HG02970 (cell line): ENCODE results near the gene GLIS1.

ENCODE experiments used
- ATAC-seq: cut with Tn5 transposase; IDR thresholded peaks from one replicate; pipeline ENCODE4 v1.9.1; 2021; ENCODE audit warnings: mild to moderate bottlenecking, moderate library complexity, moderate number of reproducible peaks; ENCODE audit not compliant: unreplicated experiment, low FRiP score

Gene GLIS1

DNA sequence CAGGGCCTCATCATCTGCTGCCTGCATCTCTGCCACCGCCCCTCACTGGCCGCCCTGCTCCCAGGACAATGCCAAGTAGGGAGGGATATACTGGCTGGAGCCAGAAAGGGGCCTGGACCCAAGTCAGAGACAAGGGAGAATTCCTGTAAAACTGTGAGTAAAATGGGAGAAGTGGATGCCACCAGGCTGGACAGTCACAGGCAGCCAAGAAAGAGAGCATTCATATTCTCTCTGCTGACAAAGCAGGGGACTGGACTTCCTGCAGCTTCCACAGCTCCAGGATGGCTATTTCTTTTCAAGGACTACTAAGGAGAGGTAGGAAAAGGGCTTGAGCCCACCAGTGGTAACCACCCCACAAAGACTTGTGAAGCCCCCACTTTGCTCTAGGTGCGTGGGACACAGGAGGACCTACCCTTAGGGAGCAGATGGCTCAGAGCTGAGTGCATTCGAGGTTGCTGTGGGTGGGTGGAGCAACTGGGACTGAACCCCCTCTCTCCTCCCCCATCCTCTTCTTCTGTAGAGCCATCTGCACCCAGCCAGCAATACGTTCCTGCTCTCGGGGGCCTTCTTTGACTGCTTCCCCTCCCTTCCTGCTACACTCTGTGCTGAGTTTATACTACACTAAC, 57.5 kb downstream of the GLIS1 start:
- no peak for ATAC-seq

DNA sequence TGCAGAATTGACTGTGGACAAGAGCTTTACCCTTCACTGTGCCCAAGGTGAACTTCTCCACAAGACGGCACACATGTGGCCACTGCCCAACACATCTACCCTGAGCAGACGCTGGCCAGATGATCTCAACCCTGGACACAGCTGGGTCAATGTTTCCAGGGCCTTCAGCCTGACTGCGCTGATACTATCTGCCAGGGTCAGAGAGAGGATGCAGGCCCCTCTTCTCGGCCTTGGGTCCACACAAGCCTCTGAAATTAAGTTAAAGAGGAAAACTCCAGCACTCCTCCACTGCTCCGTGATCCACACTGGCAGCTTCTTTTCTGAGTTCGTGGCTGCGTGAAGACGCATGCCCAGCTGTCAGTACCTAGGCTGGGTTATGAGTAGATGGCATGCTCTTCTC, 58.1 kb downstream of the GLIS1 start:
- ATAC-seq, result no peak

DNA sequence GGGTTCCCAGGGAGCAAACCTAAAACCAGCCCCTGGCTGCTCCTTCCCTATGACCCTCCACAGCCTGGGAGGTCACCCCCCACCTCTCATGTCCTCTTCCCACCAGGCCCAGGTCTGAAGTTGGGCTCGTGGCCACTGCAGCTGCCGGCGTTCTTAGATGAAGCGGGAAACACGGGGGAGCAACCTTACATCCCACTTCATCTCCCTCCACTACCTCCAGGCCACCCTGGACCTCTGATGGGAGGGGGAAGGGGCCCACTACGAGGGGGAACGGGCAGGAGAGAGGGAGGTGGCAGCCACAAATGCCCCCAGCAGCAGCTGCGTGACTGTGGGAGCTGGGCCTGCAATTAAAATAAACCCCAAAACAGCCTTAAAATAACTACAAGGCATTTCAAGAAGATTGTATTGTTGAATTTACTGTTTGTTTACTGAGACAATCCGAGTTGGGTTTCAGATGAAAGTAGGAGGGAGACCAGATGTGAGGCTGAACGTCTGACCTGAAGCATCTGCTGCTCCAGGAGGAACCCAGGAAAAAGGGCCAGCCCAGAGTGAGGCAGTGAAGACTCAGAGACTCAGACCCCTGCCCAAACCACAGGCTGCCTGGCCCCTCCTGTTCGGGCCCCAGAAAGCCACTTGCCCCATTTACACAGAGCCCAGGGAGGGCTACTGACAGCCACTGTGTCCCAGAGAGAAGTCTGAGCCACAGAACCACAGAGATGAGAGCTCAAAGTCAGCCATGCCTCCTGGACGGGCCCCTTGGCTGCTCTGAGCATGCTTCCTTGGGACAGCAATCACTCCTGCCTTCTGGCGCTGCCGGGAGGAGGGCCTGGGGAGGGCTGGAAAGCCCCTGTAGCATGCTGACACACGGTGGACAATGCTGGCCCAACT, 59.8 kb downstream of the GLIS1 start:
- no peak for ATAC-seq

DNA sequence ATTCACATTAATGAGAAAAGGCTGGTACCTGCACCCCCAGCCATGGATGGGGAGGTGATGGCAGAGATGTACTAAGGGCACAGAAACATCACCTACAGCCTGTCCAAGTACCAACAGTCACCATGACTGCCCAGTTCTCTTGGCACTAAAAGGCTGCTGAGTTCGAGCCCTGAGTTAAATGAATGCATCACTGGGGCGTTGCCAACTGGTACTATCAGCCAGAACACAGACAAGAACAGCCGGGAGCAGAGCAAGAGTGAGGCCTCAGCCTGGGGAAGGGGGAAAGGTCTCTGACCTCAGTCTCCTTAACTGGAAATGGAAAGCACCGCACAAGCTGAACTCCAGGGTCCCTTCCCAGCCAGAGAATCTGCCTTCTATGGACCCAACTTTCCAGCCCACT, 60.5 kb downstream of the GLIS1 start:
- ATAC-seq, result no peak

DNA sequence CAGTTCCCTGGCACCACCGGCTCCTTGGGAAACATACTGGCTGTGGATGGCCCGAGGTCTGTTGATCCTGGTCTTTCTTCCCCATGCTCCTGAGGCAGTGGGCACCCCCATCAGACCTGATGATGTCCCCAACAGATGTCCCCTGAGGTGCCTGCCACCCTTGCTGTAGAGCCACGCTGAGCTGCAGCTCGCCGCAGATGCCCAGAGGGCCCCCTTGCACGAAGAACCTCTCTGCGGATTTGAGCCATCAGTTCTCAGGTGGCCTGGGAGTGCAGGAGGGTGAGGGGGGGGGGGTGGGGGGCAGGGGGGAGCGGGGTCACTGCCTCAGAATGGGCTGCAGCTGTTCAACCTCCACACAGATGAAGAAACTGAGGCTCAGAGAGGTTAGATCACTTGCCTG, 60.9 kb downstream of the GLIS1 start:
- ATAC-seq, result no peak

DNA sequence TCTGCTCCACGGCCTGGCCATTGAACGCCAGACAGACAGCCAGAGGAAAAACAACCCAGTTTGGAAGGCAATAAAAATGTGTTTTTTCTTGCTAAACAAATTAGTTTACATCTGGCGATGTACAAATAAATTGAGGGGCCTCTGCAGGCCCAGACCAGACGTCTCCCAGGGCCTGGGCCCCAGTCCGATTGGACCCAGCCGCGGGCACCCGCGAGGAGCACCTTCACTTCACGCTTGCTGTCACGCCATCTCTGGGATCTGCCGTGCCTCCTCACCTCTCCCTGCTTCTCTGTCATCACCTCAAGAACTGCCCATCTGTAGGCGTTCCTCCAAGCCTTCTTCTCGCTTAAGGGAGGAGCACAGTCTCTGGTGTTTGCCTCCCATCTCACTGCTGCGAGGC, 61.5 kb downstream of the GLIS1 start:
- no peak for ATAC-seq

DNA sequence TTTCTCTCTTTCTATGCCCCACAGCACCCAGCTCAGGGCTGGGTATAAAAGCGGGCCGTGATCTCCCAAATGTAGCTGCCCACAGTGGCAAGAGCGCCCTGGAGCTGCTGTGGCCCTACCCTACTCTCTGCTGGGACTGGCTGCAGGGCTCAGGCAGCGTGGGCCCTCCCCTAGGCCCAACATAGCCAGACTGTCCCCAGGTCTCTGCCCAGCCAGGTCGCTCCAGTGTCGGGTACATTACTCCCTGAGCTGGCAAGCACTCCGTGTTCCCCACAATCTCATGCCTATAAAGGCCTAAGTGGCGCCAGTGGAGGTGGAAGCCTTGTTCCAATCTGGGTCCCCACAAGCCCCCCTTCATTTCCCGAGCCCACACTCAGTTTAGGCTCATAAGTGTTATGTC, 66.2 kb downstream of the GLIS1 start:
- no peak for ATAC-seq

DNA sequence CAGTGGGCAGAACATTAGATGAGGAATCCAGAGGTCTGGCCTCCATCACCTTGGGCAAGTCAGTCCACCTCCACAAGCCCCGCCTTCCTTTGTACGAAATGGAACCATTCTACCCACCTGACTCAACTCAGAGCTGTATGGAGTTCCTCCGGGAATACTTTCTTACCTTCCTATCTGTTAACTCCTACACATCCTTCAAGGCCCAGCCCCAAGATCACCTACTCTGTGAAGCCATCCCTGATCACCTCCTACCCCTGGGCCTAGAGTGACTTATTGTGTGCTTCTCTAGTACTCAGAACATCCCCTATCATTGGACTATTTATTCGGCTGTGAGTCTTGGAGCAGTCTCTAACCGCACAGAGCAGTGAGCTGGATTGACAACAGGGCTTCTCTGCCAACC, 66.7 kb downstream of the GLIS1 start:
- ATAC-seq, result no peak

DNA sequence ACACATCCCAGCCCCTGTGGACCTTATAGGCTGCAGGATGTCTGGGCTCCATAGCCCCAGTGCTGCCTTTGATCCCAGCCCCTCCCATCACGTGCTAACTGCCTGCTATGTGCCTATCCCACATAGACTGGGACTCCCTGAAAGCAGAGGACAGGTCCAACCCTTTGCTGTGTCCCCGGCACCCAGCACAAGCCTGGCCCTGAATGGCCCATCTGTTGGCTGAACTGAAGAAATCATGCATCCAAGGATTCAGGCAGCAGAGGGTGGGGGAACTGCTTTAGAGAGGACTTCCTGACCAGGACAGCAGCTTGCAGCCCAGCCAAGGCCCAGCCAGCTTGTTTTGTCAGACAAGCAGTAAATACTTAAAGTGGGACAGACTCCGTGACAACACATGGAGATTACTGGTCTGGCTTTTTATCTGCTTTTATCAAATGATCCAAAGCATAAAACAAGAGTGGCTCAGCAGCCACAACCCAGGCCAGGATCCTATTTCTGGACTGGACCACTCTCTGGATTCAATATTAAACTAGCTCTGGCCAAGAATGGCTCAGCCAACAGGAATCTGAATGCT, 69.3 kb downstream of the GLIS1 start:
- ATAC-seq, result no peak

DNA sequence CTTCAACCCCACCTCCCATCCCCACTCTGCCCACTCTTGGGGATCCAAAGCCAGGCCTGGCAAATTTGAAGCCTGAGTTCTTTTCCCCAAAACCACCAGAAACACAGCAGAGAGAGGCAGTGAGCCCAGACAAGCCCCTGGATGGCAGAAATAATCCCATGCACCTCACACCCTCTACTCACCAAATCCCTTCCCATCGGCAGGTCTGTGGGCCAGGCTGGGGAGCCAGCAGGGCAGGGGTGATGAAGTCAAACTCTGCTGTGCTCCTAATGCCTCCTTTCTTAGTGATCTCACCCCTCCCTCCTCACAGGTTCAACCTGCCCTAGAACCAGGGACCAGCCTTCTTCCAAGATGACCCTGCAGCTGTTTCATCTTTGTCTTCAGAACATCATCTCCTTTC, 72.4 kb downstream of the GLIS1 start:
- no peak for ATAC-seq

DNA sequence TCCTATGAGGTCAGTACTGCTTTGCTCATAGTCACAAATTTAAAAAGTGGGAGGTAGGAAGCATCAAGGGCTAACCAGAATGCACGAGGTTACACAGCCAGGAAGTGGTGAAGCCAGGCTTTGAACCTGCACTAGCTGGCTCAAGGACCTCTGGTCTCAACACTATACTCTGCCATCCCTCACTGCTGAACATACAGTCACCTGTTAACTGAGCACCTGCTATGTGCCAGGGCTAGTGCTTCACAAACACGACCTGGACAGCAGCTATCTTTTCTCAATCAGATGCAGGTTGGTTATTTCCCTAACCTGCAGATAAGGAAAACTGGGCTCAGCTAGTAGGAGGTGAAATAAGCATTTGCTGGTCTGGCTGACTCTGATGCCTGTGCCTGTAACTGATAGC, 73.0 kb downstream of the GLIS1 start:
- ATAC-seq, result no peak

DNA sequence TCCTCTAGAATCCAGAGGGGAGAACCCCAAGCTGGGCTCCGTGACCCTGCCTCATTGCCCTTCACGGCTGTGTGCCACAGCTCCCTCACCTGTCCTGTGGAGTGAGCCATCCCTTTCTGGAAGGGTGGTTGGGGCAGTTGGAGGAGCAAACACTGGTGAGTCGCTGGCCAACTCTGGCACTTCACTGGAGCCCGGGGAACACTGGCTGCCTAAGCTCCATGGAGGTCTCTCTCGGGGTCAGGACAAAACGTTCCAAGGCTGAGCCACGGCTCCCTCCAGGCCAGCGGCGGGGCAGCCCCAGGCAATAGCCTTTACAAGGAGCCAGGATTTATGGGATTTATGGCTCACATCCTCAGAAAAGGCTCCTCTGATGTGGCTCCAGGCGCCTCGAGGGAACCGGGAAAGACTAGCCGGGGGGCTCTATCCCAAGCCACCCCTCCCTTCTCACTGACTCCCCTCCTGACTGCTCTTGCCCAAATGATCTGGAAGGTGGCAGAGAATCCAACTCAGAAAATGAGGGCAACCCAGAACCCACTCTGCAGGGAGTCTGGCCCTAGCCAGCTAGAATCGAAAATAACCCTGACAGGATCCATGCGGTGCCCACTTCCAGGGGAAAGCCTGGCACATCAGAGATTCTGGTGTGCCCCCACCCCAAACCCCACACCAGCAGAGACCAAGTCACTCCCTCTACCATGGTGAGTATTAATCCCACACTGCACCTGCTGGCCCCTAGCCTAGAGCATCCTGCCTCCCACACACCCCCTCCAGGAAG, 75.2 kb downstream of the GLIS1 start:
- no peak for ATAC-seq

DNA sequence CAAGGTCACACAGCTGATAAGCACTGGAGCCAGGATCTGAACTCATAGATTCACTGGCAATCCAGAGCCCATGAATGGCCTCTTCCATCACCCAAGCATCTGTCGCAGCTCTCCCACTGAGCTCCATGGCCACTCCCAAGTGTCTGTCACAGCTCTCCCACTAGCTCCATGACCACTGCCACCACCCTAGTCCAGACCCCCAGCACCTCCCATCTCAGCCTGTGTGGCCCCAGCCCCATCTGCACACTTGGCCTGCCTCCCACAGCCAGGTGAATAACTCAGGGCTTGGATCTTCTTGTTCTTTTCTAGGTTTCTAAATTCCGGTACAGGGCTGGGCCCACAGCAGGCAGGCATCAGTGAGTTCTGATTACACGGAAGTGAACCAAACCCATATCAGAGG, 76.0 kb downstream of the GLIS1 start:
- ATAC-seq, result no peak

DNA sequence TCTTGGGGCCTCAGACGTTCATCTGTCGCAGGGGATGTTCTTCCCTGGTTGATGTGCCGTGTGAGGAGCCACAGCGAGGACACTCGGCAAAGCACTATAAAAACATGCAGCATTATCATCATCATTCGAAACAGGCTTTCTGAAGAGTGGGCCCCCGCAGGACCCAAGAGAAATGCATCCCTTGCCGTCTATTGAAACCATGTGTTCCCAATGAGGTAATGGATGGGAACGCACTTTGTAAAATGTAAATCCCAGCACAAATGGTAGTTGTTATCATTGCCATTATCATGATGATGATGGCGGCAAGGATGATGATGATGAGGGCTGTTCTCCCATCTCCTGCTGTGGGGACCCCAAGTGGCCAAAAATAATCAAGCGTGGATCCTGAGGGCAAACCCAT, 76.8 kb downstream of the GLIS1 start:
- ATAC-seq, result no peak

DNA sequence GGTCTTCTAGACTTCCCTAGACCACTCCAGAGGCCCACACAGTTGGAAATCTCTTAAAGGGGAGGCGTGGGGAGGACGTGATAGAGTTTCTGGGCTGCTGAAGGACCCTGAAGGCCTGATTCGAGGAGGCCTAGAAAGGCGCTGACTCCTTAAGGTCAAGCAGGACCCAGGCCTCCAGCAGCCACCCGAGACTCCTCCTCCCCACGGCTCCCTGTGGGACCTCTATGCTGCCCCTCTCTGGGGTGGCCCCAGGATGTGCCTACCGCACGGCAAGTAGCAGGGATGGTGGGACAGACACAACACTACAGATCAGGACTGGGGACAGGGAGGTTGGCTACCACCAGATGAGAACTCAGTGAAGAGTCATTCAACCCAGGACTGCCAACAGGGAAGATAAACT, 77.5 kb downstream of the GLIS1 start:
- ATAC-seq, result no peak

DNA sequence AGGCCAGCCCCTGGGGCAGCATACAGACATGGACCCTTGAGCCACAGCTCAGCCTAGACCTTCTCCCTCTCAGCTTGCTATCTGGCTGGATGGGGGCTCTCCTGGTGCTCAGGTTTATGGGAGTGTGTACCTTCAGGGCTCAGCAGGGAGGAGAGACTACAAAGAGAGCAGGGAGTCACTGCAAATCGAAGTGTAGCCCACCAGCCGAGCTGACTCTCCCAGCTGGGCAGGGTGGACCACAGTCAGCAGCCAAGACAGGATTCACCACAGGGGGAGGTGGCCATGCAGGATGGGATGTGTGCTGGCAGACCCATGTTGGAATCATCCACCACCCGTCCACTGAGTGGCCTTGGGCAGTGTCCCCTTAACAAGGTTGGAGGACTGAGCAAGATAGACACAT, 78.3 kb downstream of the GLIS1 start:
- no peak for ATAC-seq

DNA sequence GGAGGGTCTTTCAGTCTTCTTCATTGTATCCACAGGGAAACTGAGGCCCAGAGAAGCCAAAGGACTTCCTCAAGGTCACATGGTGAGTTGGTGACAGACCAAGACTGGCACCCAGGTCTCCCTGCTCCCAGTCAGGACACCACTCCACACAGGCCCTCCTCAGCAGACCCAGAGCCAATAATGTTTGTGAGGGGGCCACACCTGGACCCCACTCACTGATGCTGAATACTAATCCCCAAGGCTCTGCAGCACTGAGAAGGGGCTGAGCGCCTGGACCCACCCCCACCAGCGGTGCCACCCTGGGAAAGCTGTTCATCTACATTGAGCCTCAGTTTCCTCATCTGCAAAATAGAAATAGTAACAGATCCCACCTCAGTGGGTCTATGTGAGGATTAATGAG, 79.5 kb downstream of the GLIS1 start:
- ATAC-seq, result no peak

DNA sequence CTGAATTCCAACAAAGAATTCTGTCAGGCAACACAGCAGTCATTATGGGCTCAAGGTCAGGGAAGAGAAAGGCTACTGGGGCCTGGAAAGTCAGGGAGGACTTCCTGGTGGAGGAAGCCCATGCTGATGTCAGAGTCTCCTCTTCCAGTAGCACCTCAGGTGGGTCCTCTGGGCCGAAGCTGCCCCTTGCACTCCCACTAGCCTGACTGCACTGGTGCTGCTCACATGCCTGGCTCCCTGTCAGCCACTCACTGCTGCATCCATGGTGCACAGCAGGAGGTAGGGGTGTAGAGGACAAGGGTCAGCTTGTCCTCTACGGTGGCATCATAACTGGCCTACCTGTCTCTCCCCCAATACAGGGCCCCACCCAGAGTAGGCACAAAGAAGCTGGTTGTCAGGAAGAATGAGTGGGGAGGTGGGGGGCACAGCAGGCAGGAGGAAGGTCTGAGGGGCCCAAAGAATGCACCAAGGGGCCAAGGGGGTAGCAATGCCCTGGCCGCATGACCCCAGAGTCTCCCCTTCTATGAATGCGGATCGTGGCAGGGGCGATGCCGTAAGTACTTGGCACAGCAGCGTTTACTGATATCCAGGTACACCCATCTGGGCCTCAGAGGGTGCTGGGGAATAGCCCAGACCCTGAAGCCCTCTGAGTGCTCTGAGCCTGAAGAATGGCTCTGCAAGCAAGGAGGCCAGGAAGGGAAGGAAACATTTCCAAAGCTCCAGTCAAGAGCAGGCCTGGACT, 80.3 kb downstream of the GLIS1 start:
- ATAC-seq, result no peak

DNA sequence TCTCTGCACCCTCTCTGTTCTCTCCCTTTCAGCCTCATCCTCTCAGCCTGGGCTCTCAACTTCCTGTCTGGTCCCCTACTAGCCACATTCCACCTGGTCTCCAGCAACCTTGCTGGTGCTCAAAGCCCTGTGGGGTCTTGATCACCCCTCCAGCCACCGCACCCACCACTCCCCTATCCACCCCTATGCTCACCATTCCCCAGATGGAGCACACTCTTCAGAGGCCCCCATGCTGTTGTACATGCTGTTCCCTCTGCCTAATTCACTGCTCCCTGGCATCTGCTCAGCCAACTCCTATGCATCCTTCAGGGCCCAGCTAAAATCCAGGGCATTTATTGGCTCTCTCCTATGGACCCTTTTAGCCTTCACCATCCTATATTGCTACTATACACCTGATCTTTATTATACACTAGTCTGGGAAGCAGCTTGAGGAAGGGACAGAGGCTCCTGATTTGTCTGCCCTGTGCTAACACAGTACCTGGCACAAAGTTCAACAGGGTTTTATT, 81.0 kb downstream of the GLIS1 start:
- no peak for ATAC-seq

DNA sequence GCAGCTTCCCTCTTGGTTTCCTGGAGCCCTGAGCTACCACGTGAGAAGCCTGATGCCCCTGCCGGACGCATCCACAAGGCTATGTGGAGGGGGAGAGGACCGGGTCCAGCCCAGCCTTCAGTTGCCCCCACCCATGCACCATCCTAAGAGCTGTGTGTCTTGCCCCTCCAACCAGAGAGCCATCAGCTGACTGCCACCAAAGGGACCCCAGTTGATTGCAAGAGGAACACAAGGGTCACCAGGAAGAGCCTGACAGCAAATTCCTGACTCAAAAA, 81.5 kb downstream of the GLIS1 start:
- ATAC-seq, result no peak
